Neural crest cell (in vitro differentiated cells): ENCODE results near the gene DBH. TPM values are rescaled to one million over a fixed set of nuclear protein-coding genes. Genes with fewer than 3 reads are reported as not detected.

Source experiments
- DNase-seq: peaks from one replicate; pipeline ENCODE4 v3.0.0; 2021; ENCODE audit warnings: low read depth, mixed read lengths, low spot score
- H3K27ac Mint-ChIP-seq: one replicate; pipeline ENCODE4 v1.8.0; 2021; ENCODE audit warnings: mild to moderate bottlenecking, mixed read lengths; ENCODE audit not compliant: unreplicated experiment
- H3K27me3 Mint-ChIP-seq: 2 replicates; pipeline ENCODE4 v1.8.0; 2021; ENCODE audit warnings: low read depth, mild to moderate bottlenecking, mixed read lengths
- H3K36me3 Mint-ChIP-seq: 2 replicates; pipeline ENCODE4 v1.8.0; 2021; ENCODE audit warnings: low read depth, mild to moderate bottlenecking, mixed read lengths
- H3K4me1 Mint-ChIP-seq: 2 replicates; pipeline ENCODE4 v1.8.0; 2021; ENCODE audit warnings: mixed read lengths
- H3K4me3 Mint-ChIP-seq: one replicate; pipeline ENCODE4 v1.8.0; 2021; ENCODE audit warnings: mild to moderate bottlenecking, mixed read lengths
- H3K9me3 Mint-ChIP-seq: 2 replicates; pipeline ENCODE4 v1.8.0; 2021; ENCODE audit warnings: mixed read lengths
- CTCF ChIP-seq: fragments of 200-600 bp; sonication (generic); conservative IDR thresholded peaks from 2 replicates; pipeline ENCODE4 v1.5.0; 2021; ENCODE audit warnings: antibody characterized with exemption, mild to moderate bottlenecking
- total RNA-seq: library from RNA; stranded (reverse); gene quantifications from 2 replicates; pipeline ENCODE4 v1.2.1, GENCODE V29; 2021

DBH gene
- total RNA-seq, 1 donor from 2014 or later = 0.75 TPM

DNA sequence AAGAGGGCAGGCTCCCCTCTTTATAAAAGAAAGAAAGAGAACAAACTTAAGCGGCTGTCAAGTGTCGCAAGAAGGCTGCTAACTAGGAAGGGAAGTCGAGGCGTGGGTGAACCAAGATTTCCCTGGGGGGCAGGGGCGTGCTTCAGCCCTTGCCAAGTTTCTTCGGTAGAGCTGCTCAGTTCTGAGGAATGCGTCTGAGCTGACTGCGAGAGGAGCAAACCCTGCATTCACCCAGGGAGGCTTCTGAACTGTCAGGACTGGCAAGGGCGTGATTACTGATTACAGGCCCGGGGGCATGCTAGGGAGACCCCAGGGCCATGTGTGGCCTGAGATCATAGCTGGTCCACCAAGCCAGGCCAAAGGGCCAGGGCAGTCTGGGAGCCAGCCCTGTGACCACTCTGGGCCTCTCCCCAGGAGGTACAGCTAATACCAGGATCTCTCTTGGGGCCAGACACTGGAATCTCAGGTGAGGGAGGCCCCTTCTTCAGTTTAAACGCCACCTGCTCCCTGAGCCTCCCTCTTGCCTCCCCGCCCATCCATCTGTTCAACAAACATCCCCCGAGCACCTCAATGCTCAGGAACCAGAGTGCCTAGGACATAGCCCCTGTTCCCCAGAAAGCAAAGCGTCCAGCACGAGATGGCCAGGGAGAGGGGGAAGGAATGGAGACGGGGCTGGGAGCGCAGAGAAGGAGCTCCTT, 71.1 kb downstream of the DBH start:
- TF ChIP-seq CTCF = no peak
- no peak for DNase-seq
- Mint-ChIP-seq H3K4me3 (no peak overlapping the region), H3K36me3 (no peaks in the 10 kb centered on the region), H3K27me3 (no peaks in the 10 kb centered on the region), H3K27ac (peak overlapping the region; percentile 43), H3K9me3 (no peaks in the 10 kb centered on the region), H3K4me1 (no peaks in the 10 kb centered on the region)

DNA sequence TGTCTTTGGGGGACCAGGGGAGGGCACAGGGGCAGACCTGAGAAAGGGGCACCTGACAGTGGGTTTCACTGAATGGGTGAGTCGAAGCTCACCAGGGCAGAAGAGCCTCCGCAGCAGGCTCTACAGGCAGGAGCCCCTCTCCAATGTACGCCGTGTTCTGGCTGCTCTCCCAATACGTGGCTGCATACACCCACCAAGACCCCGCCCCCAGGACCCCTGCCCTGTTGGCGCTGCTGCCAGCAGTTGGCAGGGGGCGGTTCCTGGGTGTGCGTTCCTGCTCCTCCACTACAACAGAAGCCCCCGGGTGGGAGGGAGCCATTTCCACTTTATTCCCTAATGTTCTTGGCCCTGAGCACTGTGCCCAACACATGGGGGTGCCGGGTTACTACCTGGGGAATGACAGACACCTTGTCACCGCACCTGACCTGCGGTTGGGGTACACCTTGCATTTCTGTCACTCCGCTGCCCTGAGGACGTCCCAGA, 71.6 kb downstream of the DBH start:
- no peak for DNase-seq
- H3K4me1 Mint-ChIP-seq = no peaks in the 10 kb centered on the region

DNA sequence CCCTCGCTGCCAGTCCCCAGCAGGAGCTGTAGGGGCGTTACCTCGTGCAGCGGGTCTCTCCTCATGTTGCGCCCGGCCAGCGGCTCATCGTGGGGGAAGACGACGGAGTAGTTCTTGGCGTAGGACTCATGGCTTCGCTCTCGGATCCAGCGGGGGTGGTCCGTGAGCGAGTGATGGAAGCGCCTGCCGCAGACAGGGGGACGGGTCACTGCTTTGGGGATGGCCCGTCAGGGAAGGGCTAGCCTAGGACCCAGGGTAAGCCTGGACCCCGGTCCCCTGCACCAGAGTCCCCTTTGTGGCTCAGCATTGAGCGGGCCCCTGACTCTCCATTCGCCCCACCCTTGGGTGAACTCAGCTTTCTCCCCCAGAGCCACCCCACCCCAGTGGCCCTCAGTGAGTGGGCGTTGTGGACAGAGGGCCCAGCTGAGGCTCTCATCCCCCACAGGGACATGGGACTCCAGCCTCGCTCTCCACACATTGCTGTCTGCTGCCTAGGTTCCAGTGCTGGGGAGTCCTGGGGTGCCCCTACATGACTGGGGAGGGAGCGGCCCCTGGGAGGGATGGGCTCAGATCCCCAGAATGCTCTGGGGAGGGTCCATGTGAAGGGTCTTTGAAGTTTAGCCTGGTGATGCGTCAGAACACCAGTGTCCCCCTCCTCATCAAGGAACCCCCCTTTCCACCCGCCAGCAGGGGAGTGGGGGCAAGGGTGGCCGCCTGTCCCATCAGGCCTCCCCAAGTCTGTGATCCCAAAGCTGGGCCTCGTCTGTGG, 72.3 kb downstream of the DBH start:
- Mint-ChIP-seq H3K27me3 (no peaks in the 10 kb centered on the region), H3K9me3 (no peaks in the 10 kb centered on the region), H3K4me1 (no peaks in the 10 kb centered on the region), H3K27ac (no peak overlapping the region), H3K4me3 (no peak overlapping the region), H3K36me3 (no peaks in the 10 kb centered on the region)
- TF ChIP-seq CTCF = no peak
- DNase-seq = no peak

More for the DNA sequence above, 71.6 kb downstream of the DBH start:
- Mint-ChIP-seq H3K4me3 (no peak overlapping the region), H3K27ac (no peak overlapping the region), H3K27me3 (no peaks in the 10 kb centered on the region), H3K36me3 (no peaks in the 10 kb centered on the region), H3K9me3 (no peaks in the 10 kb centered on the region)
- TF ChIP-seq CTCF = no peak

Other genes with a start within 250 kb of the DBH start
- gene REXO4, start 218.4 kb upstream of the DBH start, total RNA-seq = 34.0 and 35.4 TPM in 2 replicates
- 5.8 and 6.0 TPM in 2 replicates for gene ADAMTS13, start 214.0 kb upstream of the DBH start, total RNA-seq
- gene CACFD1, start 176.4 kb upstream of the DBH start, total RNA-seq = 42.6 and 45.8 TPM in 2 replicates
- gene SLC2A6, start 157.3 kb upstream of the DBH start, total RNA-seq = 29.0 and 30.9 TPM in 2 replicates
- gene MYMK, start 111.4 kb upstream of the DBH start, total RNA-seq = not detected in 2 replicates
- 0.16 and 0.20 TPM in 2 replicates for gene ADAMTSL2, start 101.7 kb upstream of the DBH start, total RNA-seq
- not detected in 2 replicates for gene FAM163B, start 27.0 kb upstream of the DBH start, total RNA-seq
- 4.5 and 4.6 TPM in 2 replicates for gene SARDH, start 102.0 kb downstream of the DBH start, total RNA-seq